Measurements from ENCODE around the gene ARL8B.

ARL8B gene

DNA sequence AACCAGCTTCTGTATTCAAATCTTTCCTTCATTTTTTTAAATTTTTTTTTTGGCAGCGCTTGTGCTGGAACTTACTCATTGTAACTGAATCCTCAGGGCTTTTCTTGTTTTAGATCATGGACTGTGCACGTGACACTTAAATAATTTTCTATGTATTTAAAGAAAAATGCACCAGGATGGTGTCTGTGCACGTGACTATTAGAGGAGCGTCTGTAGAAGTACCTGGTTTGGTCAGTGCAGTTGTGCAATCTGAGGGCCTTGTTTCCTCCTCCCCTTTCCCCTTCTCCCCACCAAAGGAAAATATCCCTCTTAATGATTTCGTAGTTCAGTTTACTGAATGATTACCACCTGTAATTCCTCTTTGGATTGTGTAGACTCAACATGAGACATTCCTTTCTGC is 96.7 kb downstream of the ARL8B start:
- in situ Hi-C loops (cut with HindIII; ENCODE audit: low pct_unique_long_range_greater_than_20kb, low sequenced_read_pairs) = no loop called here
- DNase-seq (ENCODE audit: low read depth in 1 of 2, low spot score in 1 of 2) = no peak
- no peak for TF ChIP-seq JUND (IDR thresholded peaks at IDR 0.05; ENCODE audit: low read depth)

DNA sequence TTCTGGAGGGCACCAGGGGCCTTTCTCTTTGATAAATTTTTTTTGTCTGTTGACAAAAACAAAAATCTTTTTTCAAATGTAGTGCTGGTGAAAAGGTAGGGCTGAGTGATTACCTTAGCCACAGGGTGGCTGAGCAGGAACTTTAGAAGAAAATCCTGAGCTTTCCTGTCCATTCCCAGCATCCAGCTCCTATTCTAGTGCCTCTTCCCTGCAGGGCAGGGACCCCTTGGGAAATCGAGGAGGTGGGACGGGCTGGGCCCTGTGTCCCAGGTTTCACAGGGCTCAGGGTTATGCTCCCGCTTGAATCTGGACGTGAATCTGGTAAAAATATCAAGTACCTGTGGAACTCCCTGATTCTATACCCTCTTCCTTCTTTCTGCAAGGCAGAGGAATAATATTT is 97.1 kb downstream of the ARL8B start:
- in situ Hi-C loops (cut with HindIII; ENCODE audit: low pct_unique_long_range_greater_than_20kb, low sequenced_read_pairs) = no loop called here
- no peak for DNase-seq (ENCODE audit: low read depth in 1 of 2, low spot score in 1 of 2)
- TF ChIP-seq JUND (IDR thresholded peaks at IDR 0.05; ENCODE audit: low read depth) = no peak

DNA sequence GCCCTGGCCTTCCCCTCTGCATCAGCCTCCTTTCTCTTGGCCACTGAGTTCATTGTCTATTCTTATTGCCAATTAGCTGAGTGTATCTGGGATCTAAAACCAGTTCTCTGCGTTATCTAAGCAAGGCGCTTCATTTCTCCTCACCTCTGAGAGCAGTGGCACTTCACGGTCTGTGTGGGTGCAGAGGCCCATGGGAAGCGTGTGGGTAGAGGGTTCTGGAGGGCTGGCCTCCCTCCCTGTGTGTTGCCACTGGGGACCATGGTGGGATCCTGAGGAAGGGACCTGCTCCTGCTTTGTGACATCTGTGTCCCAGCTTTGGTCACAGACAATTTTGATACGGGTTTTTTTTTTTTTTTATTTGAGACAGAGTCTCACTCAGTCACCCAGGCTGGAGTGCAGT is 98.1 kb downstream of the ARL8B start:
- TF ChIP-seq JUND (IDR thresholded peaks at IDR 0.05; ENCODE audit: low read depth) = no peak
- in situ Hi-C loops (cut with HindIII; ENCODE audit: low pct_unique_long_range_greater_than_20kb, low sequenced_read_pairs) = no loop called here
- no peak for DNase-seq (ENCODE audit: low read depth in 1 of 2, low spot score in 1 of 2)

DNA sequence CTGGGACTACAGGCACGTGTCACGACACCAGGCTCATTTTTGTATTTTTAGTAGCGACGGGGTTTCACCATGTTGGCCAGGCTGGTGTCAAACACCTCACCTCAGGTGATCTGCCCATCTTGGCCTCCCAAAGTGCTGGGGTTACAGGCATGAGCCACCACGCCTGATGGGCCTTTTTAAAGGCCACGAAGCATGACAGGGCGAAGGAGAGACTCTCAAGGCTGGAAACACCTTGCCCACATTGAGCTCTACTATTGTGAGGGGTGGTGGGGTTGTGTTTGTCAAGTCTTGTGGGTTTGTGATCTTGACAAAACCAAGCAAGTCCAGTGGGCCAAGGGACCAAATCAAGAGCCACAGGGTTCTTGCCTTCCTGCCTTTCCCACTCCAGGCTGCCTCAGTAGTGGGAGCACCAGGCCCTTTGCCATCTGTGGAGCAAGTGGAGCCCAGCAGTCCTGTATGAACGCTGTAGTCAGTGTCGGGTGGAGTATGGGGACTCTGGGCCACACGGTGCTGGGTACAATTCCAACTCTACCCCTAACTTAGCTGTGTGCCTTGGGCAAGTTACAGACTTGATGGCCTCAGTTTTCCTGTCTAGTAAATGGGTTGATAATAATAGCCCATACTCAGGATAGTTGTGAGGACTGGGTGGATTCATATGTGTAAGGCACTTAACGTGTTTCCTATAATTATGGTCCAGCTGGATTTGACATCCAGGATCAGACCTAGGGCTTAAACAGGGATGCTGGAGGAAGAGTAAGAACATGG is 98.8 kb downstream of the ARL8B start:
- no peak for TF ChIP-seq JUND (IDR thresholded peaks at IDR 0.05; ENCODE audit: low read depth)
- no peak for DNase-seq (ENCODE audit: low read depth in 1 of 2, low spot score in 1 of 2)
- in situ Hi-C loops (cut with HindIII; ENCODE audit: low pct_unique_long_range_greater_than_20kb, low sequenced_read_pairs) = no loop called here

DNA sequence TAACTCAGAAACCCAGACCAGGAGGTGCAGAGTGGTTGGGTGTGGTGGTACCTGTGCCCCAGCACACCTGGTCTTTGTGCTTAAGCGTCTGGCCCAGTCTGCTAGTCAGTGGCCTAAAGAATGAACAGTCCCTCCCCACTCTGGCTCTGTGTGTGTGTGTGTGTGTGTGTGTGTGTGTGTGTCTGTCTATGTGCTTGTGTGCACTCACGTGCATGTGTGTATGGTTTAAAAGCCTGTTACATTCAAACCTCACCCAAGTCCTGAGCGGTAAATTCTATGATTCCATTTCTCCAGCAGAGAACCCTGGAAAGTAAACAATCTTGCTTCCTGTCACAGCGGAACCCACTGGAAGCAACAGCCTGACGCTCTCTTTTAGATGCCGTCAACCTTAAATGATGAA is 99.6 kb downstream of the ARL8B start:
- DNase-seq (ENCODE audit: low read depth in 1 of 2, low spot score in 1 of 2) = no peak
- TF ChIP-seq JUND (IDR thresholded peaks at IDR 0.05; ENCODE audit: low read depth) = no peak
- in situ Hi-C loops (cut with HindIII; ENCODE audit: low pct_unique_long_range_greater_than_20kb, low sequenced_read_pairs) = no loop called here

DNA sequence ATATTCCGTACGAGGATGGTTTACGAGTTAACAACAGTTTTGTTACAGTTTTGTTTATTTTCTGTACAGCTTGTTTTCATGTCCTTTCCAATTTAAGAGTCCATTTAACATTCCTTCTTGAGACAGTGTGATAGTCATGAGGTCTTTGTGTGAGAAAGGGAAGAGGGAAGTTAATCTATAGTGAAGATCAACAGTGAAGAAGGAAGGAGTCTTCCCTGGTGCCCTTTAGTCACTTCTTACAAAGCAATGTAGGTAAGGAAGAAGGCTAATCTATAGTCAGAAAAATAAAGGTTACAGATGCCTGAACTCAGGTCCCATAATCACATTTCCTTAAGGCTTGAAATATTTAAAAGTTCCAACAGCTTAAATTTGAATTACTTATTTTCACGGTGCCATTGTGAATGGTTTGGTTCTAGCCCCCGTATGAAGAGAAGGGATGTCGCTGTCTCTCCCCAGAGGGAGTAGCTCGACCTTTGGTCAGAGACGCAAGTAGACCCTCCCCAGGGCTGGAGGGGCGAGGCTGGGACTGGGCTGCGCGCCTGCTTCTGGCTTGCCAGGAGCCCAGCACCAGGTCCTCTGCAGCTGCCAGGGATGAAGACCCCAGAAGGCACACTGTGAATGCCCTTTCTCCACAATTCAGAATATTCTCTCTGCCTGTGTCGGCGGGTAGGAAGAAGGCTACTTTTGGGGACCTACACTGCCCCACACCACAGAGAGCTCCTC is 100.4 kb downstream of the ARL8B start:
- no peak for DNase-seq (ENCODE audit: low read depth in 1 of 2, low spot score in 1 of 2)
- in situ Hi-C loops (cut with HindIII; ENCODE audit: low pct_unique_long_range_greater_than_20kb, low sequenced_read_pairs) = no loop called here
- no peak for TF ChIP-seq JUND (IDR thresholded peaks at IDR 0.05; ENCODE audit: low read depth)

DNA sequence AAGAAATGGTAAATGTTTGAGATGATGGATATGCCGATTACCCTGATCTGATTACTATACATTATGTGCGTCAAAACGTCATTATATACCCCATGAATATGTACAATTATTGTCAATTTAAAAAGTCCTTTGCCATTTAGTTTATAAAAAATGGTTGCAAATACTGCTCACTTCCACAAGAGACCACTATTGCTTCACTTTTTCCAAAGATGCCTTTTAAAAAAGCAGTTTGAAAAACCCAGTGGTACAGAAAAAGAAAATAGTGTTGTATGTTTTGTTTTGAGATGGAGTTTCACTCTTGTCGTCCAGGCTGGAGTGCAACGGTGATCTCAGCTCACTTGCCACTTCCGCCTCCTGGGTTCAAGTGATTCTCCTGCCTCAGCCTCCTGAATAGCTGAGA is 104.7 kb downstream of the ARL8B start:
- peak; percentile 22 to 62 for DNase-seq (ENCODE audit: low read depth in 1 of 2, low spot score in 1 of 2)
- no peak for TF ChIP-seq JUND (IDR thresholded peaks at IDR 0.05; ENCODE audit: low read depth)
- in situ Hi-C loops (cut with HindIII; ENCODE audit: low pct_unique_long_range_greater_than_20kb, low sequenced_read_pairs) = no loop called here

DNA sequence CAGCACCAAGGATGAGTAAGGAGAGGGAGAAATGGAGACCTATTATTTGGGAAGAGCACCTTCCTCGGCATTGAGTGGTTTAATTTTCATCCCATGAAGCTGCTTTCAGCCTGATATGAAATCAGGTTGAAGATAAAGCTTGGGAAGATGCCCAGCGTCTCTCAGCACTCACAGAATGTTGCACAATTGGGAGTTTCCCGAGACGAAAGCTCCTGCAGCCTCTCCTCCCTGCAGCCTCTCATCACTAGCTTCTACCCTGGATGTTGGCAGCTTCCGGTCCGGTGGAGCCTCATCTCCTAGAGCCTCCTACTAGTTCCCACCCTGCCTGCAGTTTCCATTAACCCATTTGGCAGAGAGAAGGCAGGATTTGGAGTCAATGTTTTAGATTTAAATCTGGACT is 105.7 kb downstream of the ARL8B start:
- no peak for DNase-seq (ENCODE audit: low read depth in 1 of 2, low spot score in 1 of 2)
- in situ Hi-C loops (cut with HindIII; ENCODE audit: low pct_unique_long_range_greater_than_20kb, low sequenced_read_pairs) = no loop called here

DNA sequence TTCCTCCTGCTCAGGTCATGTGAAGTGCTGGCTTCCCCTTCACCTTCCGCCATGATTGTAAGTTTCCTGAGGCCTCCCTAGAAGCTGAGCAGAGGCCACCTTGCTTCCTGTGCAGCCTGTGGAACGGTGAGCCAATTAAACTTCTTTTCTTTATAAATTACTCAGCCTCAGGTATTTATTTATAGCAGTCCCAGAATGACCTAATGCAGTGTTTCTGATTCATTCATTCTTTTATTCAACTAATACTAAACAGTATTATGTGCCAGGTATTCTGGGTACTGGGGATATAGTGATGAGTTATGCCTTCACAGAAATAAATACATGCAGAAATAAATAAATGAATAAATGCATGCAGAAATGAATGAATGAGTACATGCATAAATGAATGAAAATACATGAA is 107.3 kb downstream of the ARL8B start:
- no peak for TF ChIP-seq JUND (IDR thresholded peaks at IDR 0.05; ENCODE audit: low read depth)
- no peak for DNase-seq (ENCODE audit: low read depth in 1 of 2, low spot score in 1 of 2)
- in situ Hi-C loops (cut with HindIII; ENCODE audit: low pct_unique_long_range_greater_than_20kb, low sequenced_read_pairs) = no loop called here

More for the DNA sequence above, 105.7 kb downstream of the ARL8B start:
- no peak for TF ChIP-seq JUND (IDR thresholded peaks at IDR 0.05; ENCODE audit: low read depth)

Data from T47D (cell line).